Subcutaneous preadipocyte (primary cell): ENCODE measurements around the gene ZNF563. TPM values are rescaled to one million over a fixed set of nuclear protein-coding genes. Genes with fewer than 3 reads are reported as not detected.

Experiments used
- small RNA-seq: library from RNA; depleted of rRNA; stranded (forward); fragments of <200 nt; gene quantifications from one replicate; pipeline ENCODE3, GENCODE V24; 2012
- total RNA-seq: library from RNA; depleted of rRNA; stranded (reverse); fragments of >200 nt; gene quantifications from 2 replicates; pipeline ENCODE4 v1.2.3, GENCODE V29; 2012

Gene ZNF563
- 2.0 and 2.2 TPM in 2 replicates for total RNA-seq

GRCh38 chr19:12333162-12334159, at the start of gene ZNF563:
TSS of gene ZNF563 (minus strand) at chr19:12333633. CDS start at chr19:12333482, 151 bp downstream.

GRCh38 chr19:12365236-12366162, 32.1 kb upstream of the ZNF563 start, which contains the start of gene ZNF442:
TSS of gene ZNF442 (minus strand) at chr19:12365683. CDS start at chr19:12363631, 2,052 bp downstream.

GRCh38 chr19:12294249-12295158, 38.9 kb downstream of the ZNF563 start, which contains the start of gene ZNF44:
TSS of gene ZNF44 (minus strand) at chr19:12294883. CDS start at chr19:12294694, 189 bp downstream.

Small RNA genes within 50 kb of the gene (small RNA-seq; reads per million reads assigned to genes)
- not detected for gene RPS29P23

Other genes starting within 250 kb of the ZNF563 start
- gene ZNF20, start 193.3 kb downstream of the ZNF563 start, total RNA-seq, result 2.5 and 4.4 TPM in 2 replicates
- gene ZNF625, start 176.9 kb downstream of the ZNF563 start, total RNA-seq, result 5.9 and 6.5 TPM in 2 replicates
- 2.6 and 2.9 TPM in 2 replicates for gene ZNF136, start 170.5 kb downstream of the ZNF563 start, total RNA-seq
- gene ZNF44, start 38.8 kb downstream of the ZNF563 start, total RNA-seq, result 4.8 and 6.3 TPM in 2 replicates
- 1.4 and 1.8 TPM in 2 replicates for gene ZNF442, start 32.0 kb upstream of the ZNF563 start, total RNA-seq
- gene ZNF799, start 67.6 kb upstream of the ZNF563 start, total RNA-seq, result 2.6 and 3.1 TPM in 2 replicates
- 1.5 and 1.8 TPM in 2 replicates for gene ZNF443, start 107.4 kb upstream of the ZNF563 start, total RNA-seq
- 1.4 and 1.8 TPM in 2 replicates for gene ZNF709, start 151.2 kb upstream of the ZNF563 start, total RNA-seq
- 3.3 and 4.0 TPM in 2 replicates for gene ZNF564, start 217.8 kb upstream of the ZNF563 start, total RNA-seq